GM23338 (cell line): ENCODE measurements around the gene NSD2. TPM values are rescaled to one million over a fixed set of nuclear protein-coding genes. Genes with fewer than 3 reads are reported as not detected.
A peak's percentile ranks its signal among the peaks of the same experiment; 100 is the strongest.

Experiments used
- ATAC-seq: fragments of 200-7000 bp; cut with Tn5 transposase; 3 replicates; pipeline ENCODE4 v1.9.1; 2020
- DNase-seq: peaks from one replicate; pipeline ENCODE4 v3.0.0-alpha.2; 2015; ENCODE audit warnings: low spot score
- H2AFZ ChIP-seq: fragments of 200-600 bp; sonication (generic); 2 replicates; pipeline ENCODE4 v1.8.0; 2016; ENCODE audit warnings: antibody characterized with exemption, mild to moderate bottlenecking, moderate library complexity
- H3F3A ChIP-seq: fragments of 200-600 bp; sonication (generic); replicated peaks from 2 replicates; pipeline ENCODE4 v1.8.0; 2017; ENCODE audit warnings: antibody characterized with exemption, mixed run types, low read depth
- H3K27ac ChIP-seq: fragments of 200-600 bp; sonication (generic); 2 replicates; pipeline ENCODE4 v1.6.1; 2016; ENCODE audit warnings: low read depth
- H3K27me3 ChIP-seq: fragments of 200-600 bp; sonication (generic); 2 replicates; pipeline ENCODE4 v1.8.0; 2016; ENCODE audit warnings: mild to moderate bottlenecking, mixed run types, moderate library complexity; ENCODE audit not compliant: insufficient read depth
- H3K36me3 ChIP-seq: fragments of 200-600 bp; sonication (generic); 2 replicates; pipeline ENCODE4 v1.8.0; 2016; ENCODE audit warnings: mild to moderate bottlenecking; ENCODE audit not compliant: insufficient read depth
- H3K4me1 ChIP-seq: fragments of 200-600 bp; sonication (generic); 2 replicates; pipeline ENCODE4 v1.8.0; 2016; ENCODE audit warnings: mild to moderate bottlenecking, moderate library complexity; ENCODE audit not compliant: insufficient read depth
- H3K4me2 ChIP-seq: fragments of 200-600 bp; sonication (generic); 2 replicates; pipeline ENCODE4 v1.7.1; 2017; ENCODE audit warnings: mixed run types
- H3K4me3 ChIP-seq: fragments of 200-600 bp; sonication (generic); 2 replicates; pipeline ENCODE4 v1.6.1; 2016; ENCODE audit warnings: mixed run types
- H3K79me2 ChIP-seq: fragments of 200-600 bp; sonication (generic); replicated peaks from 2 replicates; pipeline ENCODE4 v1.8.0; 2017; ENCODE audit warnings: mild to moderate bottlenecking; ENCODE audit not compliant: insufficient read depth
- H3K9me2 ChIP-seq: fragments of 200-600 bp; sonication (generic); 2 replicates; pipeline ENCODE4 v1.8.0; 2017; ENCODE audit not compliant: insufficient read depth
- H4K20me1 ChIP-seq: fragments of 200-600 bp; sonication (generic); replicated peaks from 2 replicates; pipeline ENCODE4 v1.8.0; 2017; ENCODE audit warnings: mild to moderate bottlenecking; ENCODE audit not compliant: insufficient read depth
- H3K27ac Mint-ChIP-seq: 2 replicates; pipeline ENCODE4 v1.8.0; 2020; ENCODE audit warnings: inconsistent platforms, mild to moderate bottlenecking, moderate library complexity, mixed read lengths
- H3K27me3 Mint-ChIP-seq: 3 replicates; pipeline ENCODE4 v1.8.0; 2022; ENCODE audit warnings: low read depth, mild to moderate bottlenecking, moderate library complexity, mixed read lengths, inconsistent platforms; ENCODE audit not compliant: insufficient read depth, poor library complexity
- H3K36me3 Mint-ChIP-seq: 3 replicates; pipeline ENCODE4 v1.8.0; 2021; ENCODE audit warnings: low read depth, mild to moderate bottlenecking, inconsistent platforms, moderate library complexity, mixed read lengths
- H3K4me1 Mint-ChIP-seq: 3 replicates; pipeline ENCODE4 v1.8.0; 2020; ENCODE audit warnings: mild to moderate bottlenecking, inconsistent platforms, mixed read lengths
- H3K4me3 Mint-ChIP-seq: 3 replicates; pipeline ENCODE4 v1.8.0; 2021; ENCODE audit warnings: moderate library complexity, mild to moderate bottlenecking, inconsistent platforms, mixed read lengths
- H3K9me3 Mint-ChIP-seq: 3 replicates; pipeline ENCODE4 v1.8.0; 2020; ENCODE audit warnings: moderate library complexity, mild to moderate bottlenecking, inconsistent platforms, mixed read lengths
- CREB1 ChIP-seq: fragments of 250-450 bp; sonication (Bioruptor Pico); IDR thresholded peaks from 2 replicates; pipeline ENCODE4 v1.5.0; 2020; ENCODE audit warnings: low read depth, mild to moderate bottlenecking, moderate library complexity
- EZH2 ChIP-seq: fragments of 200-600 bp; sonication (generic); IDR thresholded peaks from one replicate; pipeline ENCODE4 v1.8.0; 2017; ENCODE audit warnings: antibody characterized with exemption, mild to moderate bottlenecking, low read depth; ENCODE audit not compliant: unreplicated experiment
- EZH2phosphoT487 ChIP-seq: fragments of 200-600 bp; sonication (generic); IDR thresholded peaks from one replicate; pipeline ENCODE4 v1.8.1; 2018; ENCODE audit warnings: antibody characterized with exemption; ENCODE audit not compliant: unreplicated experiment
- JUNB ChIP-seq: IDR thresholded peaks from one replicate; pipeline ENCODE4 v1.6.1; 2016; ENCODE audit warnings: antibody characterized with exemption; ENCODE audit not compliant: unreplicated experiment
- NANOG ChIP-seq: IDR thresholded peaks from 2 replicates; pipeline ENCODE4 v1.6.1; 2016; ENCODE audit warnings: antibody characterized with exemption, borderline replicate concordance
- POLR2AphosphoS5 ChIP-seq: IDR thresholded peaks from 2 replicates; pipeline ENCODE4 v1.6.1; 2016; ENCODE audit warnings: antibody characterized with exemption, low read depth
- STAT1 ChIP-seq: IDR thresholded peaks from one replicate; pipeline ENCODE4 v1.6.1; 2016; ENCODE audit warnings: antibody characterized with exemption; ENCODE audit not compliant: unreplicated experiment
- ZNF114 ChIP-seq: fragments of 250-450 bp; sonication (Bioruptor Pico); IDR thresholded peaks from 2 replicates; pipeline ENCODE4 v1.5.0; 2020; ENCODE audit warnings: mild to moderate bottlenecking, moderate library complexity
- ZNF331 ChIP-seq: fragments of 250-450 bp; sonication (Bioruptor Pico); IDR thresholded peaks from 2 replicates; pipeline ENCODE4 v1.5.0; 2020; ENCODE audit warnings: low read depth, mild to moderate bottlenecking, moderate library complexity
- polyA plus RNA-seq: library from polyadenylated mRNA; unstranded; fragments of >200 nt; fragmentation: Nextera tagmentation; extraction: Ambion mirVana; gene quantifications from 2 replicates; pipeline ENCODE4 v1.2.1, GENCODE V29; 2016
- total RNA-seq: library from RNA; depleted of rRNA; stranded (reverse); fragments of >200 nt; shearing (Covaris generic); gene quantifications from 2 replicates; pipeline ENCODE4 v1.2.3, GENCODE V29; 2014
- TF ChIP-seq, protein P1 (sequence below): IDR thresholded peaks from 2 replicates; pipeline ENCODE4 v1.6.1; 2016; ENCODE audit warnings: antibody characterized with exemption
- TF ChIP-seq, protein P2 (sequence below): fragments of 250-450 bp; sonication (Bioruptor Pico); IDR thresholded peaks from 2 replicates; pipeline ENCODE4 v1.5.0; 2020; ENCODE audit warnings: mild to moderate bottlenecking, moderate library complexity
- TF ChIP-seq, protein P3 (sequence below), 2 experiments: fragments of 200-600 bp in 1 of 2; sonication (generic) in 1 of 2; conservative IDR thresholded peaks; 2 replicates each; pipeline versions ENCODE4 v1.5.1 to v1.6.1; 2016 to 2017; ENCODE audit warnings: antibody characterized with exemption in 2 of 2, low read depth in 2 of 2, mild to moderate bottlenecking in 2 of 2, moderate library complexity in 1 of 2
- TF ChIP-seq, protein P4 (sequence below): IDR thresholded peaks from one replicate; pipeline ENCODE4 v1.6.1; 2018; ENCODE audit warnings: antibody characterized with exemption; ENCODE audit not compliant: unreplicated experiment

Gene NSD2
- total and polyA plus RNA-seq, 2 experiments from 2014 or later = 33.5 to 84.4 TPM

DNA sequence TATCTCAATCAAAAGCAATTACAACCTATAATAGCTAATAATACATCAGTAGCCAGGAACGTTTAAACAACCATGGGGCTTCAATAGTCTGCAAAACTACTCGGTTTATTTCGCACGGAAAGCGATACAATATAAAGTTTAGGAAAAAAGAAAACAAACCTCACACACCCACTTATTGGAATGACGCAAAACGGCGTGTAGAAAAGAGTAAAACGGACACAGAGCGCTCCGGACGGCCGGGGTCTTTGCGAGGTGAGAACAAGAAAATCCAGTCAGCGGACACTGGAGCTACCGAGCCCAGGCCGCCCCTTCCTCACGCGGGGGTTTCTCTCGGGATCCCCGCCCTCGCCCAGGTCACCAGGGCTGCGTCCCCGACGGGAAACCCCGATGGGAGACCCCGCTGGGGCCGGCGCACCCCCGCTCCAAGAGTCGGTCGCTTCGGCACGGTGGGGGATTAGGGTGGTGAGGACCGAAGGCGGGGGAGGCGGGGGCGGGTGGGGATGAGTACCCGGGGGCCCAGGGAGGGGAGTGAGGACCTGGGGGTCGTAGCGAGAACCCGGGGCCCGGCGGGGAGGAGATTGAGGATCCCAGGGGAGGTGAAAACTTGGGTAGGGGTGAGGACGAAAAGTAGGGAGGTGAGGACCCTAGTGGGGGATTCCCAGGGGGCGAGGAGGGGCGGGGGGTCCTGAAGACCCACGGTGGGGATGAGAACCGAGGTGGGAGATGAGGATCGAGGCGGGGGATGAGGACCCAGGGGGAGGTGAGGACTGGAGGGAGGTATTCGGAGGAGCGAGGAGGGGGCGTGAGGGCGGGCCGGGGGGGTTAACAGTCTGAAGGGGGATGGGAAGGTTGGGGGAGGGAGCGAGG, 136.8 kb downstream of the NSD2 start:
- peaks cover 7% of the 10 kb centered on the region; the same call in 1 of the 2 replicates for H3K27me3 ChIP-seq
- H3K9me2 ChIP-seq = no peaks in the 10 kb centered on the region
- peaks cover 47% of the 10 kb centered on the region for H4K20me1 ChIP-seq
- peaks cover 3% of the 10 kb centered on the region for H3F3A ChIP-seq
- DNase-seq (peak; percentile 30), ATAC-seq (no peak; the same call in 2 of the 3 replicates)
- Mint-ChIP-seq H3K4me3 (peak overlapping the region; percentile 92), H3K9me3 (no peaks in the 10 kb centered on the region), H3K27ac (peak overlapping the region; percentile 95; the same call in 1 of the 2 replicates), H3K4me1 (peaks cover 9% of the 10 kb centered on the region; the same call in 2 of the 3 replicates), H3K36me3 (peaks cover 29% of the 10 kb centered on the region), H3K27me3 (peaks cover 13% of the 10 kb centered on the region)
- peak overlapping the region; percentile 98 for H3K4me2 ChIP-seq
- no peak for TF ChIP-seq ZNF331 (CRISPR knock-in tag)
- no peak for TF ChIP-seq ZNF114
- no peak for TF ChIP-seq NANOG
- TF ChIP-seq STAT1 = no peak
- TF ChIP-seq CREB1 = no peak
- TF ChIP-seq, protein P1, sequence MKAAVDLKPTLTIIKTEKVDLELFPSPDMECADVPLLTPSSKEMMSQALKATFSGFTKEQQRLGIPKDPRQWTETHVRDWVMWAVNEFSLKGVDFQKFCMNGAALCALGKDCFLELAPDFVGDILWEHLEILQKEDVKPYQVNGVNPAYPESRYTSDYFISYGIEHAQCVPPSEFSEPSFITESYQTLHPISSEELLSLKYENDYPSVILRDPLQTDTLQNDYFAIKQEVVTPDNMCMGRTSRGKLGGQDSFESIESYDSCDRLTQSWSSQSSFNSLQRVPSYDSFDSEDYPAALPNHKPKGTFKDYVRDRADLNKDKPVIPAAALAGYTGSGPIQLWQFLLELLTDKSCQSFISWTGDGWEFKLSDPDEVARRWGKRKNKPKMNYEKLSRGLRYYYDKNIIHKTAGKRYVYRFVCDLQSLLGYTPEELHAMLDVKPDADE = no peak
- TF ChIP-seq POLR2AphosphoS5 = no peak
- TF ChIP-seq, protein P2, sequence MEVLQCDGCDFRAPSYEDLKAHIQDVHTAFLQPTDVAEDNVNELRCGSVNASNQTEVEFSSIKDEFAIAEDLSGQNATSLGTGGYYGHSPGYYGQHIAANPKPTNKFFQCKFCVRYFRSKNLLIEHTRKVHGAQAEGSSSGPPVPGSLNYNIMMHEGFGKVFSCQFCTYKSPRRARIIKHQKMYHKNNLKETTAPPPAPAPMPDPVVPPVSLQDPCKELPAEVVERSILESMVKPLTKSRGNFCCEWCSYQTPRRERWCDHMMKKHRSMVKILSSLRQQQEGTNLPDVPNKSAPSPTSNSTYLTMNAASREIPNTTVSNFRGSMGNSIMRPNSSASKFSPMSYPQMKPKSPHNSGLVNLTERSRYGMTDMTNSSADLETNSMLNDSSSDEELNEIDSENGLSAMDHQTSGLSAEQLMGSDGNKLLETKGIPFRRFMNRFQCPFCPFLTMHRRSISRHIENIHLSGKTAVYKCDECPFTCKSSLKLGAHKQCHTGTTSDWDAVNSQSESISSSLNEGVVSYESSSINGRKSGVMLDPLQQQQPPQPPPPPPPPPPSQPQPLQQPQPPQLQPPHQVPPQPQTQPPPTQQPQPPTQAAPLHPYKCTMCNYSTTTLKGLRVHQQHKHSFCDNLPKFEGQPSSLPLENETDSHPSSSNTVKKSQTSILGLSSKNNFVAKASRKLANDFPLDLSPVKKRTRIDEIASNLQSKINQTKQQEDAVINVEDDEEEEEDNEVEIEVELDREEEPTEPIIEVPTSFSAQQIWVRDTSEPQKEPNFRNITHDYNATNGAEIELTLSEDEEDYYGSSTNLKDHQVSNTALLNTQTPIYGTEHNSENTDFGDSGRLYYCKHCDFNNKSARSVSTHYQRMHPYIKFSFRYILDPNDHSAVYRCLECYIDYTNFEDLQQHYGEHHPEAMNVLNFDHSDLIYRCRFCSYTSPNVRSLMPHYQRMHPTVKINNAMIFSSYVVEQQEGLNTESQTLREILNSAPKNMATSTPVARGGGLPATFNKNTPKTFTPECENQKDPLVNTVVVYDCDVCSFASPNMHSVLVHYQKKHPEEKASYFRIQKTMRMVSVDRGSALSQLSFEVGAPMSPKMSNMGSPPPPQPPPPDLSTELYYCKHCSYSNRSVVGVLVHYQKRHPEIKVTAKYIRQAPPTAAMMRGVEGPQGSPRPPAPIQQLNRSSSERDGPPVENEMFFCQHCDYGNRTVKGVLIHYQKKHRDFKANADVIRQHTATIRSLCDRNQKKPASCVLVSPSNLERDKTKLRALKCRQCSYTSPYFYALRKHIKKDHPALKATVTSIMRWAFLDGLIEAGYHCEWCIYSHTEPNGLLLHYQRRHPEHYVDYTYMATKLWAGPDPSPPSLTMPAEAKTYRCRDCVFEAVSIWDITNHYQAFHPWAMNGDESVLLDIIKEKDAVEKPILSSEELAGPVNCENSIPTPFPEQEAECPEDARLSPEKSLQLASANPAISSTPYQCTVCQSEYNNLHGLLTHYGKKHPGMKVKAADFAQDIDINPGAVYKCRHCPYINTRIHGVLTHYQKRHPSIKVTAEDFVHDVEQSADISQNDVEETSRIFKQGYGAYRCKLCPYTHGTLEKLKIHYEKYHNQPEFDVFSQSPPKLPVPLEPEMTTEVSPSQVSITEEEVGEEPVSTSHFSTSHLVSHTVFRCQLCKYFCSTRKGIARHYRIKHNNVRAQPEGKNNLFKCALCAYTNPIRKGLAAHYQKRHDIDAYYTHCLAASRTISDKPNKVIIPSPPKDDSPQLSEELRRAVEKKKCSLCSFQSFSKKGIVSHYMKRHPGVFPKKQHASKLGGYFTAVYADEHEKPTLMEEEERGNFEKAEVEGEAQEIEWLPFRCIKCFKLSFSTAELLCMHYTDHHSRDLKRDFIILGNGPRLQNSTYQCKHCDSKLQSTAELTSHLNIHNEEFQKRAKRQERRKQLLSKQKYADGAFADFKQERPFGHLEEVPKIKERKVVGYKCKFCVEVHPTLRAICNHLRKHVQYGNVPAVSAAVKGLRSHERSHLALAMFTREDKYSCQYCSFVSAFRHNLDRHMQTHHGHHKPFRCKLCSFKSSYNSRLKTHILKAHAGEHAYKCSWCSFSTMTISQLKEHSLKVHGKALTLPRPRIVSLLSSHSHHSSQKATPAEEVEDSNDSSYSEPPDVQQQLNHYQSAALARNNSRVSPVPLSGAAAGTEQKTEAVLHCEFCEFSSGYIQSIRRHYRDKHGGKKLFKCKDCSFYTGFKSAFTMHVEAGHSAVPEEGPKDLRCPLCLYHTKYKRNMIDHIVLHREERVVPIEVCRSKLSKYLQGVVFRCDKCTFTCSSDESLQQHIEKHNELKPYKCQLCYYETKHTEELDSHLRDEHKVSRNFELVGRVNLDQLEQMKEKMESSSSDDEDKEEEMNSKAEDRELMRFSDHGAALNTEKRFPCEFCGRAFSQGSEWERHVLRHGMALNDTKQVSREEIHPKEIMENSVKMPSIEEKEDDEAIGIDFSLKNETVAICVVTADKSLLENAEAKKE (CRISPR knock-in tag) = no peak
- TF ChIP-seq, protein P3, sequence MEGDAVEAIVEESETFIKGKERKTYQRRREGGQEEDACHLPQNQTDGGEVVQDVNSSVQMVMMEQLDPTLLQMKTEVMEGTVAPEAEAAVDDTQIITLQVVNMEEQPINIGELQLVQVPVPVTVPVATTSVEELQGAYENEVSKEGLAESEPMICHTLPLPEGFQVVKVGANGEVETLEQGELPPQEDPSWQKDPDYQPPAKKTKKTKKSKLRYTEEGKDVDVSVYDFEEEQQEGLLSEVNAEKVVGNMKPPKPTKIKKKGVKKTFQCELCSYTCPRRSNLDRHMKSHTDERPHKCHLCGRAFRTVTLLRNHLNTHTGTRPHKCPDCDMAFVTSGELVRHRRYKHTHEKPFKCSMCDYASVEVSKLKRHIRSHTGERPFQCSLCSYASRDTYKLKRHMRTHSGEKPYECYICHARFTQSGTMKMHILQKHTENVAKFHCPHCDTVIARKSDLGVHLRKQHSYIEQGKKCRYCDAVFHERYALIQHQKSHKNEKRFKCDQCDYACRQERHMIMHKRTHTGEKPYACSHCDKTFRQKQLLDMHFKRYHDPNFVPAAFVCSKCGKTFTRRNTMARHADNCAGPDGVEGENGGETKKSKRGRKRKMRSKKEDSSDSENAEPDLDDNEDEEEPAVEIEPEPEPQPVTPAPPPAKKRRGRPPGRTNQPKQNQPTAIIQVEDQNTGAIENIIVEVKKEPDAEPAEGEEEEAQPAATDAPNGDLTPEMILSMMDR (conservative IDR thresholded peaks at IDR 0.05; ENCODE audit: low read depth in 2 of 2) = no peak
- TF ChIP-seq JUNB = no peak
- TF ChIP-seq, protein P4, sequence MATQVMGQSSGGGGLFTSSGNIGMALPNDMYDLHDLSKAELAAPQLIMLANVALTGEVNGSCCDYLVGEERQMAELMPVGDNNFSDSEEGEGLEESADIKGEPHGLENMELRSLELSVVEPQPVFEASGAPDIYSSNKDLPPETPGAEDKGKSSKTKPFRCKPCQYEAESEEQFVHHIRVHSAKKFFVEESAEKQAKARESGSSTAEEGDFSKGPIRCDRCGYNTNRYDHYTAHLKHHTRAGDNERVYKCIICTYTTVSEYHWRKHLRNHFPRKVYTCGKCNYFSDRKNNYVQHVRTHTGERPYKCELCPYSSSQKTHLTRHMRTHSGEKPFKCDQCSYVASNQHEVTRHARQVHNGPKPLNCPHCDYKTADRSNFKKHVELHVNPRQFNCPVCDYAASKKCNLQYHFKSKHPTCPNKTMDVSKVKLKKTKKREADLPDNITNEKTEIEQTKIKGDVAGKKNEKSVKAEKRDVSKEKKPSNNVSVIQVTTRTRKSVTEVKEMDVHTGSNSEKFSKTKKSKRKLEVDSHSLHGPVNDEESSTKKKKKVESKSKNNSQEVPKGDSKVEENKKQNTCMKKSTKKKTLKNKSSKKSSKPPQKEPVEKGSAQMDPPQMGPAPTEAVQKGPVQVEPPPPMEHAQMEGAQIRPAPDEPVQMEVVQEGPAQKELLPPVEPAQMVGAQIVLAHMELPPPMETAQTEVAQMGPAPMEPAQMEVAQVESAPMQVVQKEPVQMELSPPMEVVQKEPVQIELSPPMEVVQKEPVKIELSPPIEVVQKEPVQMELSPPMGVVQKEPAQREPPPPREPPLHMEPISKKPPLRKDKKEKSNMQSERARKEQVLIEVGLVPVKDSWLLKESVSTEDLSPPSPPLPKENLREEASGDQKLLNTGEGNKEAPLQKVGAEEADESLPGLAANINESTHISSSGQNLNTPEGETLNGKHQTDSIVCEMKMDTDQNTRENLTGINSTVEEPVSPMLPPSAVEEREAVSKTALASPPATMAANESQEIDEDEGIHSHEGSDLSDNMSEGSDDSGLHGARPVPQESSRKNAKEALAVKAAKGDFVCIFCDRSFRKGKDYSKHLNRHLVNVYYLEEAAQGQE = no peak
- TF ChIP-seq EZH2phosphoT487 = no peak
- no peak for TF ChIP-seq EZH2
- no peak overlapping the region for H3K27ac ChIP-seq
- H3K36me3 ChIP-seq = 0 out of 2 replicates have a peak, but pooled peaks cover 3% of the 10 kb centered on the region
- no peak overlapping the region for H2AFZ ChIP-seq
- H3K79me2 ChIP-seq = peaks cover 53% of the 10 kb centered on the region
- peaks cover 5% of the 10 kb centered on the region; the same call in 1 of the 2 replicates for H3K4me1 ChIP-seq
- H3K4me3 ChIP-seq = peak overlapping the region; percentile 96
